Measurements from ENCODE around the gene FNDC1.

The FNDC1 gene

GRCh38 chr6:159309723-159310122, 140.5 kb downstream of the FNDC1 start:
- Histone ChIP-seq H3K79me2 (ENCODE audit: control insufficient read depth, low read length) (no peaks in the 10 kb centered on the region), H3K36me3 (ENCODE audit: control insufficient read depth, low read length) (no peaks in the 10 kb centered on the region), H3F3A (ENCODE audit: control insufficient read depth, insufficient read depth) (no peaks in the 10 kb centered on the region), H3K9me2 (replicated peaks; ENCODE audit: control insufficient read depth, low read length) (no peaks in the 10 kb centered on the region), H3K4me2 (ENCODE audit: low read length) (no peak overlapping the region), H3K4me1 (ENCODE audit: control insufficient read depth, low read length) (no peaks in the 10 kb centered on the region), H4K20me1 (ENCODE audit: control insufficient read depth, insufficient read depth, low read depth, low read length) (no peaks in the 10 kb centered on the region), H3K9me3 (ENCODE audit: control insufficient read depth, insufficient read depth, low read length) (0 out of 2 replicates have a peak, but pooled peaks cover 4% of the 10 kb centered on the region), H3K27me3 (ENCODE audit: control insufficient read depth, low read length) (no peaks in the 10 kb centered on the region; the same call in 1 of the 2 replicates), H3K27ac (ENCODE audit: low read depth, low read length) (no peak overlapping the region), H3K4me3 (ENCODE audit: low read length) (no peak overlapping the region)
- TF ChIP-seq CTCF (IDR thresholded peaks at IDR 0.05; ENCODE audit: low read depth, low read length, poor library complexity, severe bottlenecking) = no peak
- no peak for TF ChIP-seq EZH2phosphoT487 (IDR thresholded peaks at IDR 0.05; ENCODE audit: borderline replicate concordance, low read length)

GRCh38 chr6:159311618-159312017, 142.4 kb downstream of the FNDC1 start:
- TF ChIP-seq EZH2phosphoT487 (IDR thresholded peaks at IDR 0.05; ENCODE audit: borderline replicate concordance, low read length) (no peak), CTCF (IDR thresholded peaks at IDR 0.05; ENCODE audit: low read depth, low read length, poor library complexity, severe bottlenecking) (peak; percentile 1)
- no peaks in the 10 kb centered on the region for H3K27me3 ChIP-seq (ENCODE audit: control insufficient read depth, low read length)

GRCh38 chr6:159312206-159312605, 143.0 kb downstream of the FNDC1 start:
- no peaks in the 10 kb centered on the region for H3K9me2 ChIP-seq (replicated peaks; ENCODE audit: control insufficient read depth, low read length)
- H3K36me3 ChIP-seq (ENCODE audit: control insufficient read depth, low read length) = no peaks in the 10 kb centered on the region
- H3K4me2 ChIP-seq (ENCODE audit: low read length) = no peak overlapping the region
- H3K27ac ChIP-seq (ENCODE audit: low read depth, low read length) = no peak overlapping the region
- H4K20me1 ChIP-seq (ENCODE audit: control insufficient read depth, insufficient read depth, low read depth, low read length) = no peaks in the 10 kb centered on the region
- H3K79me2 ChIP-seq (ENCODE audit: control insufficient read depth, low read length) = no peaks in the 10 kb centered on the region
- TF ChIP-seq CTCF (IDR thresholded peaks at IDR 0.05; ENCODE audit: low read depth, low read length, poor library complexity, severe bottlenecking) (no peak), EZH2phosphoT487 (IDR thresholded peaks at IDR 0.05; ENCODE audit: borderline replicate concordance, low read length) (no peak)
- H3K9me3 ChIP-seq (ENCODE audit: control insufficient read depth, insufficient read depth, low read length) = 0 out of 2 replicates have a peak, but pooled peaks cover 4% of the 10 kb centered on the region
- no peaks in the 10 kb centered on the region for H3K4me1 ChIP-seq (ENCODE audit: control insufficient read depth, low read length)
- no peaks in the 10 kb centered on the region for H3F3A ChIP-seq (ENCODE audit: control insufficient read depth, insufficient read depth)
- no peaks in the 10 kb centered on the region for H3K27me3 ChIP-seq (ENCODE audit: control insufficient read depth, low read length)
- H3K4me3 ChIP-seq (ENCODE audit: low read length) = no peak overlapping the region

More at GRCh38 chr6:159311618-159312017, 142.4 kb downstream of the FNDC1 start:
- H3K4me3 ChIP-seq (ENCODE audit: low read length) = no peak overlapping the region
- H3K79me2 ChIP-seq (ENCODE audit: control insufficient read depth, low read length) = no peaks in the 10 kb centered on the region
- H3K9me3 ChIP-seq (ENCODE audit: control insufficient read depth, insufficient read depth, low read length) = 0 out of 2 replicates have a peak, but pooled peaks cover 4% of the 10 kb centered on the region
- no peak overlapping the region for H3K4me2 ChIP-seq (ENCODE audit: low read length)
- H3K9me2 ChIP-seq (replicated peaks; ENCODE audit: control insufficient read depth, low read length) = no peaks in the 10 kb centered on the region
- H3K36me3 ChIP-seq (ENCODE audit: control insufficient read depth, low read length) = no peaks in the 10 kb centered on the region
- no peaks in the 10 kb centered on the region for H4K20me1 ChIP-seq (ENCODE audit: control insufficient read depth, insufficient read depth, low read depth, low read length)
- H3K27ac ChIP-seq (ENCODE audit: low read depth, low read length) = no peak overlapping the region
- no peaks in the 10 kb centered on the region for H3F3A ChIP-seq (ENCODE audit: control insufficient read depth, insufficient read depth)
- no peaks in the 10 kb centered on the region for H3K4me1 ChIP-seq (ENCODE audit: control insufficient read depth, low read length)
